GM19397 (cell line): Measurements from ENCODE around the gene HSD17B11.
"Not testable (repeated sequence)": the region's sequence is repeated elsewhere in the genome, so short reads cannot be mapped to it uniquely, and the experiment has no call there.

Experiments used
- ATAC-seq: cut with Tn5 transposase; IDR thresholded peaks from one replicate; pipeline ENCODE4 v1.9.1; 2021; ENCODE audit warnings: mild to moderate bottlenecking, moderate library complexity; ENCODE audit not compliant: unreplicated experiment

HSD17B11 gene

GRCh38 chr4:87310691-87311335 lies 80.2 kb downstream of the HSD17B11 start:
- ATAC-seq = no peak

- no peak for ATAC-seq
These were observed 81.4 kb downstream of the HSD17B11 start for GRCh38 chr4:87309625-87310024.

GRCh38 chr4:87306056-87306455 lies 84.9 kb downstream of the HSD17B11 start:
- no peak for ATAC-seq

GRCh38 chr4:87305562-87305961 lies 85.4 kb downstream of the HSD17B11 start:
- no peak for ATAC-seq

GRCh38 chr4:87304745-87305432 lies 86.1 kb downstream of the HSD17B11 start:
- ATAC-seq = no peak

GRCh38 chr4:87299898-87300297 lies 91.1 kb downstream of the HSD17B11 start:
- ATAC-seq = no peak

- no peak for ATAC-seq
These were observed 92.6 kb downstream of the HSD17B11 start for GRCh38 chr4:87298362-87298761.

- not testable (repeated sequence) for ATAC-seq
These were observed 96.1 kb downstream of the HSD17B11 start for GRCh38 chr4:87294911-87295310.

GRCh38 chr4:87293889-87294288 lies 97.1 kb downstream of the HSD17B11 start:
- not testable (repeated sequence) for ATAC-seq

- no peak for ATAC-seq
These were observed 104.0 kb downstream of the HSD17B11 start for GRCh38 chr4:87286970-87287369.
